ENCODE measurements around the gene TRIM24.
"Not testable (repeated sequence)": the region's sequence is repeated elsewhere in the genome, so short reads cannot be mapped to it uniquely, and the experiment has no call there.

Gene TRIM24

GRCh38 chr7:138460649-138461607 is 869 bp downstream of the TRIM24 start:
- peak; percentile 36 for DNase-seq

- DNase-seq: not testable (repeated sequence)
Measured at GRCh38 chr7:138463291-138463618, 3.2 kb downstream of the TRIM24 start.

DNA sequence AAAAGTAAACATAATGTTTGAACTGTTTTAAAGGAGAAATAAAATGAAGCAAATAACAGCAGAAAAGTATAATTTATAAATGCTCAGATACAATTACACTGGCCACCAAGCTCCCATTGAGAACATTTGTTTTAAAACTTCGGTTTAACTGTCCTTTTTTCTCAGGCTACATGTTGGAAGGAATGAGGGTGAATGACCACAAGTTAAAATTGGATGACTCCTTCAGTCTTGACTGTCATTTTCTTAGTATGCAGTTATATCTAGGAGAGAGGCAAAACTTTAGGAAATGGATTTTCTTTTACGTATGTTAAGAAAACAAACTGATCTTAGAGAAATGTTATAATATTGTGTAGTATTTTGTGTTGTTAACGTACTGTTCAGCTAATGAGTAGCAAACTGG is 5.0 kb downstream of the TRIM24 start:
- DNase-seq: no peak

DNA sequence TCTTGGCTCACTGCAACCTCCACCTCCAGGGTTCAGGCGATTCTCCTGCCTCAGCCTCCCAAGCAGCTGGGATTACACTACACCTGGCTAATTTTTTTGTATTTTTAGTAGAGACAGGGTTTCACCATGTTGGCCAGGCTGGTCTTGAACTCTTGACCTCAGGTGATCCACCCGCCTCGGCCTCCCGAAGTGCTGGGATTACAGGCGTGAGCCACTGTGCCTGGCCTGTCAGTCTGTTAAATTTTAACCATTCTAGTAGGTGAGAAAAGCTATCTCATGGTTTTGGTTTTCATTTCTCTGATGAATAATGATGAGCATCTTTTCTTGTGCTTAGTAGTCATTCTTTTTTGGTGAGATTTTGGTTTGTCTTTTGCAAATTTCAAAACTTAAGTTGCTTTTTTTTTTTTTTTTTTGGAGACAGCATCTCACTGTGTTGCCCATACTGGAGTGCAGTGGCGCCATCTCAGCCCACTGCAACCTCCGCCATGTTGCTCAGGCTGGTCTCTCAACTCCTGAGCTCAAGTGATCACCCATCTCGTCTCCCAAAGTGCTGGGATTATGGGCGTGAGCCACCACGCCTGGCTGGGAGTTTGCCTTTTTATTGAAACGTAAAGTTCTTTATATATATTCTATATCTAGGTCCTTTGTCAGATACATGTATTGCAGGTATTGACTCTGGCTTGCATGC is 6.2 kb downstream of the TRIM24 start:
- not testable (repeated sequence) for DNase-seq

GRCh38 chr7:138468244-138469123 is 8.4 kb downstream of the TRIM24 start:
- DNase-seq: no peak

GRCh38 chr7:138470391-138471157 is 10.5 kb downstream of the TRIM24 start:
- no peak for DNase-seq

- DNase-seq: no peak
Measured at GRCh38 chr7:138472292-138473079, 12.4 kb downstream of the TRIM24 start.

- no peak for DNase-seq
Measured at GRCh38 chr7:138475377-138475776, 15.3 kb downstream of the TRIM24 start.

DNA sequence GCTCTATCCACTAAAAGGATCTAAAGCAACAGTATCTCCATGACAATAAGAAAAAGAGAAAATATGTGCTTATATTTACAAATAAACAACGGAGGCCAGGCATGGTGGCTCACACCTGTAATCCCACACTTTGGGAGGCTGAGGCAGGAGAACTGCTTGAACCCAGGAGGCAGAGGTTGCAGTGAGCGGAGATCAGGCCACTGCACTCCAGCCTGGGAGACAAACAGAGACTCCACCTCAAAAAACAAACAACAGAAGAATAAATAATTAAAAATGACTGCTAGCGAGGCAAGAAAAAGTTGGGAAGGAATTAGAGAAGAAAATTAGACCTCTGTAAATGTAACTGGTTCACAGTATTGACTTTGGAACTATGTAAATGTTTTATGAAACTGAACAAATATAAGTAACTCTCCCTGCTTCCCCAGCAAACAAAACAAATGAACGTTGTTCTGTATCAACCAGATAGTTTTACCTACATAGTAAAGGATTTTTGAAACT is 17.1 kb downstream of the TRIM24 start:
- no peak for DNase-seq

DNA sequence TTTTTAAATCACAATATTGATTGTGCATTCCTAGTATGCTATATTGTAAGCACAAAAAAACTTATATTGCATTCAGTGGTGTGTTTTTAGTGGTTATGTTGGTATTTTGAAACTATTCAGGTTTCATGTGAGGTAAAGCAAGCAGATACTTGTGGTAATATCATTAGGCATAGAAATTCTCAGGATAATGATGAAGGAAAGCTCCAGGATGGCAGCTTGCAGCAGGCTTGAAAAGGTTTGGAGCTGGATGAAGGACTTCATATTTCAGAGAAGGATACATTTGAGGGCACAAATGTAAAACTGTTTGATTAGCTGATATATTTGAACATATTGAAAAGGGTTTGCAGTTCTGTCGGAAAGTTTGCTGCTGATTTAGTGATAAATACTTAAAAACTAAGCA is 17.5 kb downstream of the TRIM24 start:
- no peak for DNase-seq

DNA sequence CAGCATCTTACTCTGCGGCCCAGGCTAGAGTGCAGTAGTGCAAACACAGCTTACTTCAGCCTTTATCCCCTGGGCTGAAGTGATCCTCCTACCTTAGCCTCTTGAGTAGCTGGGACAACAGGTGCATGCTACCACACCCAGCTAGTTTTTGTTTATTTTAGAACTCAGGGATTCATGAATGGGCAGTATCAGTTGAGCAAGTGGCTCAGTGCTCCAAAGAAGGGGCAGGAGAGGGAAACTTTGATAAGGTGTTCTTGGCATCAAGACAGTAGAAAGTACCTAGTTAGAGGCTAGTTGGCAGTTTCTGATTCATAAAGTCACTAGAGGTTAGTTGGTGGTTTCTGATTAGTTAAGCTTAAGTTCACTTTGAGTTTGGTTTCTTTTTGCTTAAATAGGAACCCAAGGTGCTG is 18.4 kb downstream of the TRIM24 start:
- no peak for DNase-seq

GRCh38 chr7:138480527-138480926 is 20.5 kb downstream of the TRIM24 start:
- DNase-seq: no peak

DNA sequence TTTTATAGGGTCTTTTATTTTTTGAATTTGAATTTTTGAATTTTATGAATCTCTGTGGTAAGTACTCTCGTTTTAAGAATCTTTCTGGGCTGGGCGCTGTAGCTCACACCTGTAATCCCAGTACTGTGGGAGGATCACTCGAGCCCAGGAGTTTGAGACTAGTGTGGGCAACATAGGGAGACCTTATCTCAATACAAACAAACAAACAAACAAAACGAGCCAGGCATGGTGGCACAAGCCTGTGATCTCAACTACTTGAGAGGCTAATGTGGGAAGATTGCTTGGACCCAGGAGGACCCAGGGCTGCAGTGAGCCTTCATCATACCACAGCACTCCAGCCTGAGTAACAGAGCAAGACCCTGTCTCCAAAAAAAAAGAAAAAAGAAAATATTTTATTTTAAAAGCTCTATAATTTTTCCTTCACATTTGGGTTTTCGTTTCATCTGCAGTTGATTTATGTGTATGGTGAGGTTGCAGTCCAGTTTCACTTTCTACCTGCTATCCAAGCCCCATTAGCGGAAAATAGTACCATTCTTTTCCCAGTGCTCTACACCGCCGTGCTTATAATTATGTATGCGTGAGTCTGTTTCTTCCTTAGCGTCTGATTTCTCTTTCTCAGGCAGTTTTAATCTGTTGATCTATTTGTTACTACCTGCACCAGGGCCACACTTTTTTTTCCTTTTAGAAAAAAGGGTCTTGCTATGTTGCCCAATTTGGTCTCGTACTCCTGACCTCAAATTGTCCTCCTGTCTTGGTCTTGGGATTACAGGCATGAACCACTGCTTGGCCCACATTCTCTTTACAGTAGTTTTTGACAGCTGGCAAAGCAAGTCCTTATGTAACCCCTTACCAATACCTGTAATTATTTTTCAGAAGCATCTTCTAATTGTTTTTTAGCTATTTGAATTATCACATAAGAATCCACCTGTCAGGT is 21.7 kb downstream of the TRIM24 start:
- DNase-seq: no peak

DNA sequence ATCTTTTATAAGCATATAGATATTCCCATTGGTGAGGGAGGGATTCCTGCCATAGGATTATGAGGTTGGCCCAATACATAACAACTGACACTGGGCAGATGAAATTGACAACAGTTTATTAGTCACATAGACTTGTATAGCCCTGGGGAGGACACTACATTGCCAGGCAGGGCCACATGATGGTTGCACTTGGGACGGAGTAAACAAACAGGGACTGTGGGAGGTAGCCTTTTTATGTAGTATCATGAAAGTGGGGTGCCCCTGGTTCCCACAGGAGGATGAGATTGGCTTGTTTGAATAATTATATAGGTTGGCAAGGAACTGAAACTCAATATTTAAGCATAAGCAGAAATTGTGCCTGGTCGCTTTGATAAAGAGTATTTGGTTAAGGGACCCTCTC is 23.5 kb downstream of the TRIM24 start:
- DNase-seq: no peak

- not testable (repeated sequence) for DNase-seq
Measured at GRCh38 chr7:138485508-138485907, 25.4 kb downstream of the TRIM24 start.

DNA sequence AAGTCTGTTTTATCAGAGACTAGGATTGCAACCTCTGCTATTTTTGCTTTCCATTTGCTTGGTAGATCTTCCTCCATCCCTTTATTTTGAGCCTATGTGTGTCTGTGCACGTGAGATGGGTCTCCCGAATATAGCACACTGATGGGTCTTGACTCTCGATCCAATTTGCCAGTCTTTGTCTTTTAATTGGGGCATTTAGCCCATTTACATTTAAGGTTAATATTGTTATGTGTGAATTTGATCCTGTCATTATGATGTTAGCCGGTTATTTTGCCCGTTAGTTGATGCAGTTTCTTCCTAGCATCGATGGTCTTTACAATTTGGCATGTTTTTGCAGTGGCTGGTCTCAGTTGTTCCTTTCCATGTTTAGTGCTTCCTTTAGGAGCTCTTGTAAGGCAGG is 29.1 kb downstream of the TRIM24 start:
- DNase-seq: not testable (repeated sequence)

GRCh38 chr7:138491612-138492386 is 31.7 kb downstream of the TRIM24 start:
- no peak for DNase-seq

DNA sequence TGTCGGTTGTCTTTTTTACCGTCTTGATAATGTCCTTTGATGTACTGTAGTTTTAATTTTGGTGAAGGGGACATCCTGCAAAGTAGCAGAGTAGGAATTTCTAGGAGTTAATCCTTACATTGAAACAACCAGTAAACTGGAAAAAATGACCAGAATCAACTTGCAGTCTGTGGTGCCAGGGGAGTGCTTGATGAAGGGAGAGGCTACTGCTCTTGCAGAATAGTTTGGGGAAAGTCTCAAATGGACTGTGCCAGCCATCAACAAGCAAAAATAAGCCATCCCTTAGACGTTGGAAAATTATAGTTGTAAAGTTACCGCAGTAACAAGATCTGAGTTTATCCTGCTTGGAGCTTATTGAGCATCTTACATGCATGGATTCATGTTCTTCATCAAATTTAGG is 32.4 kb downstream of the TRIM24 start:
- DNase-seq: no peak

DNA sequence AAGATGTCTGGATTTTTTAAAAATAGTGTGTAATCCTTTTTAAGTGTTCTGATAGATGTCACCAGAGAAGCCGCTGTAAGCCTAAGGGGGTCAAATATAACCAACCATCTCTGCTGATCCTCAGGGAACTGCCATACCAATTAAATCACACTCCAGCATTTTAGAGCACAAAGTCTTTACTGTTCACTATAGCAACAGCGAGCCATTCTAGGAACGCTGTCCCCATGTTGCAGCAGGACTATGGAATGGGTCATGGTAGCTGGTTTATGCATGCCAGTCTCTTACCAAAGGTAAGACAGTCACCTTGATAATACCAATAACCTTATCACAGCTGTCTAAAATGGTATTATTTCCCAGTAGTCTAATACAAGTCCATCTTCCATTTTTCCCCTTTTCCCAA is 33.5 kb downstream of the TRIM24 start:
- DNase-seq: no peak
